RPMI7951 (cell line): ENCODE results near the gene CHRNA4. TPM values are rescaled to one million over a fixed set of nuclear protein-coding genes. Genes with fewer than 3 reads are reported as not detected.

Experiments used
- DNase-seq: peaks from one replicate; pipeline ENCODE4 v3.0.0-alpha.2; 2012; ENCODE audit warnings: low read depth
- total RNA-seq: library from RNA; depleted of rRNA; stranded (reverse); fragments of >200 nt; shearing (Covaris generic); gene quantifications from 2 replicates; pipeline ENCODE4 v1.2.3, GENCODE V29; 2014

The CHRNA4 gene
- total RNA-seq, 1 experiment from 2014 or later, result not detected

- DNase-seq, result no peak
These were observed 2.9 kb upstream of the CHRNA4 start for GRCh38 chr20:63363981-63364561.

DNA sequence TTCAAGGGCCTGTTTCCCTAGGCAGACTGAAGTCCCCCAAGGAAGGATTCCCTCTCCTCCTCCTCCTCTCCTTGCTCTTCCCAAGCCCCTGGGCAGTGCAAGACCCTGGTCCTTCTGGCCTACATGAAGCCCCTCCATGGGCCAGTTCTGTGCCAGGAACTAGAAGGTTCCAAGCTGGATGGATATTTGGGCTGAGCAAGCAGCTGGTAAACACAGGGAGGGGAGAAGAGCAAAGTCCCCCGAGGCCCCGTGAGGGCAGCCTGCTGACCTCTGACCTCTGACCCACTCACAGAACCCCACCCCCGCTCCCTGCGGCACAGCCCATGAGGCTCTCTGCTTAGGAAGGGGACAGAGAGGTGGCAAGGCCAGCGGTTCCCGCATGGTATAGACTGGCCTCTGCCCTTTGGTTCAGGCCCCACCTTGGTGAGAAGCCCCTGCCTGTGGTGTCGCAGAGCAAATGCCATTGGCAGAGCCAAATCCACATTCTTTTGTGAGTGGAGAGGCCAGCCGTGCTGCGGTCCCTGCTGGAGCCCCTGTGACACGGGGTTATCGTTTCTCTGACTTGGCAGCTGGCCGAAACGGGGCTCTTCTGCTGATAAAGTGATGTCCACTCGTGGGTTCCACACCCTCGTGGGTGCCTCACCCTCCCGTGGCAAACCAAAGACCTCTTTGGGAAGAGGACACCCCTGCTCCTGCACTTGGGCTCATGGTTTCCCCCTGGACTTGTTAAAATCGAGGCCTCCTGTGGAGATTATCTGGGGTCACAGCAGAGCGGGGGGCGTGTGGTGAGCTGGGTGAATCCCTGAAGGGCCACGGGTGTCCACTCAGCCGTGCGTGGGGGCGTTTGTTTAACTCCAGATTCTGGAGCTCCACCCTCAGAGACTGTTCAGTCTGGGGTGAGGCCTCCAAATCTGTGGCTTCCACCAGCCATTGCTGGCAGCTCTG lies 2.1 kb upstream of the CHRNA4 start:
- DNase-seq, result no peak

DNA sequence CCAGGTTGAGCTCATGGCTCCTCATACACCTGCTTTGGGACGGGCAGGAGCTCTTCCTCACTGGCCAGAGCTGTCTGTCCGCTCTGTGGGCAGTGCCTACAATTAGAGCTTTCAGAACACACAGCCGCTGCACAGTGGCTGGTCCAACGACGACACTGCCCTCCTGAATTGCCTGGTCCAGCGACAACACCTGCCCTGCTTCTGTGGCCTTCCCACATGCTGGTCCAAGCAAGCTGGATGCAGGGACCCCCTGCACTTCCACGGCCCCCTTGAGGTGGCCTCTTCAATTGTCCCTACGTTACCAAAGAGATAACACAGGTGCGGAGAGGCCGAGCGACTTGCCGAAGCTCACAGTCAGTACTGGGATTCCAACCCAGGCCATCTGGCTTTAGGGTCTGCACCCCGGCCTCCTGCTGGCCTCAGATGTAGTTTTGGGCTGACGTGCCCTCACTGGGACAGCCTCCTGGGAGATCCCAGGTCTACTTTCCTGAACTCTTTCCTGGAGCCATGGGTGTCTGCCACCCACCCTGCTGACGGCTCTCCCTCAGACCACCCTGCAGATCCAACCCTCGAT lies 1.4 kb upstream of the CHRNA4 start:
- no peak for DNase-seq

DNA sequence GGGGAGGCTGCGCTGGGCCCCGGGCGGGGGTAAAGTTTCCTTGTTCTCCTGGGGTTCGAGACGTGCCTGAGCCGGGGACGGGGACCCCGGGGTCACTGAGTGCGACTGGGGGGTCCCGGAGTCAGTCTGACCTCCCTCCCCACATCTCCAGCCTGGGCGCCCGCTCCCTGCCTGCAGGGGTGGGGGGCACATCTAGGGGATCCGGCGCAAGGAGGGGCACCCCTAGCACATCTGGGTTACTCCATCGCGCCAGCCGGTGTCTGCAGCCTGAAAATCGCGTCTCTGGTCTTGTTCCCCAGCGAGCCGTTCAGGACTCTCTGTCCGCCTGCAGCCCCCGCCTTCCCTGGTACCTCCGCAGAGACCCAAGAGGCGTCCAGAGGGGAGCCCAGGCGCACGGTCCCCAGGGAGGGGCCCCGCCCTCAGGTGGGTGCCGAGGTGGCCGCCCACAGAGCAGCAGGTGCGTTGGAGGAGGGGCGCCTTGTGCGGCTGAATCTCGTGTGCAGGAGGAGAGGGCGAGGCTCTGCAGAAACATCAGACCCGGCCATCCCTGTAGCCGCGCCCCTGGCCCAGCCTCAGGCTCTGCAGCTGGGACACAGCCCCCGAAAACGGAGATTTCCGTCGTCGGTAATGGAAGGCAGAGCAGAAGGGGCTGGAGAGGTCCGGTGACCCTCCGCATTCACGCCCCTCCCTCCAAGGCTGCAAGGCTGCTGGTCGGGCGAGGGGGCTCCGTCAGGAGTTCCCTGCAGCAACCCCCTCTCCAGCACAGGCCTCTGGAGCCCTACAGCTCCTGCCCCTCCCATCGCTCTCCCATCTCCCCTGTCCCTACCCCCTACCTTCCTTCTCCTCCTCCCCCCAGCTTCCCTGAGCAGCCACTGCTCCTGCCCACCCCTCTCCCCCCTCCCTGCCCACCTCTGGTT lies 628 bp upstream of the CHRNA4 start:
- no peak for DNase-seq

DNA sequence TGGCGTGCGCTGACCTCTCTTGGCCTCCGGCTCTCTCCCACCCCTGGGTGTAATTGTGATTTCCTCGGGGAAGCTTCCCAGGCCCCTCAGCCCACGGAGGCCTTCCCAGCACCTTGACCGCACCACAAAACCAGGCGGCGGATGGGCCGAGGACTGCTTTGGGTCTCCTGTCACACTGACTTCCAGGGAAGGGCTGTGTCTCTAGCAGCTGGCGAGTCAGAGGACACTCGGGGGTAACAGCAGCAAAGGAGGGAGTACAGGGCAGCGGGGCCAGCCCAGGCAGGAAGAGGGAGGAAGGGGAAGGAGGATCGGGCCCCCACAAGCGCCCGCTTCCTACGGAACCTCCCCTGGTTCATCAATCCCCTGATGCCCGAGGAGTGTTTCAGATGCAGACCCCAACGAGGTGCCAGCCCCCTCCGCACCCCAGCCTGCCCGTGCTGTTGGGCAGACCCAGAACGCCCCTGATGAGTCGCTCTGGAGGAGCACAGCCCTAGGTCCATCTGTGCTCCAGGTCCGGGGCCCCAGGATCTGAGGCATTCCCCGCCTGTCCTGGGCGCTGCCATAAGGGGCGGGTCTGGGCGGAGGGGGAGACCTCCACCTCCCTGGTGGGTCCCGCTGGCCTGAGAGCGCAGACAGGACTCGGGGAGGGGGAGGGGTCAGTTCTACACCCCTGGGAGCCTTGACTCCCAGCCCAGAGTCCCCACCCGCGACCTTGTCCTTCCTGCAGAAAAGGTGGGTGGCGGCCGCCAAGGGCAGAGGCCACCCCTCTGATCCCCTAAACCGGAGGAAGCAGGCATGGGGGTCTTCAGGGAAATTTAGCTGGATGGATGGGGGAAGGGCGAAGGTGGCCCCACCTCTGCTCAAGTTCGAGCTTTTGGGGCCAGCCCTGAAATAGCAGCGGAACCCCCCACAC lies 956 bp downstream of the CHRNA4 start:
- DNase-seq, result no peak

DNA sequence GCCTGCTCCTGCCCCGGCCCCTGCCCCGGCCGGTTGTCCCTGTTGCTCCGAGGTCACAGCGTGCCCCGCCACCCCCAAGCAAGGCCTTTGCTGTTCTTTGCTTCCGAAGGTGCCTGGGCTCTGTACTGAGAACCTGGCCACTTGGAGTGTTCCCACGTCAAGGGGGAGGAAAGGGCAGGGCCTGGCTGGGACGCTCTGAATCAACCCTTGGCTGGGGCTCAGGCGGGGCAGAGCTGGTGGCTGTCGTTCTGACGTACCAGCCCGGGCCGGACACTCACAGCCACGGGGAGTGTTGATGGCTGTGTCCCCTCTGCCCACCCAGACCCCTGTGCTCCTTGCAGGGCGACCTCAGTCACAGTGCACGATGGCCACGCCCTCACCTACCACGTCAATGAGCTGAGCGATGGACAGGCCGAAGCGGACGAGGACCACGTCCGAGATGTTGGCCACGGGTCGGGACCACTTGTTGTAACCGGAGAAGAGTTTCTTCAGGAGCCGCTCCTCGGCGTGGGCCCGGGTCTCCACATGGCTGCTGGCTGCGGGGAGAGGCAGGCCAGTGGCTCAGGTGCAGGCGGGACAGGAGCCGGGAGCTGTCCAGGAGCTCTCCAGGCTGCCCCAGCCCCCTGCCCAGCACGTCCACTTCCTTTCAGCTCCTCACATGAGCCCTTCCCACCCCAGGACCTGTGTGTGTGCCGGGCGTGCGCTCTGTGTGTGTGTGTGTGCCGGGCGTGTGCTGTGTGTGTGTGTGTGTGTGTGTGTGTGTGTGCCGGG lies 1.8 kb downstream of the CHRNA4 start:
- DNase-seq, result no peak

DNA sequence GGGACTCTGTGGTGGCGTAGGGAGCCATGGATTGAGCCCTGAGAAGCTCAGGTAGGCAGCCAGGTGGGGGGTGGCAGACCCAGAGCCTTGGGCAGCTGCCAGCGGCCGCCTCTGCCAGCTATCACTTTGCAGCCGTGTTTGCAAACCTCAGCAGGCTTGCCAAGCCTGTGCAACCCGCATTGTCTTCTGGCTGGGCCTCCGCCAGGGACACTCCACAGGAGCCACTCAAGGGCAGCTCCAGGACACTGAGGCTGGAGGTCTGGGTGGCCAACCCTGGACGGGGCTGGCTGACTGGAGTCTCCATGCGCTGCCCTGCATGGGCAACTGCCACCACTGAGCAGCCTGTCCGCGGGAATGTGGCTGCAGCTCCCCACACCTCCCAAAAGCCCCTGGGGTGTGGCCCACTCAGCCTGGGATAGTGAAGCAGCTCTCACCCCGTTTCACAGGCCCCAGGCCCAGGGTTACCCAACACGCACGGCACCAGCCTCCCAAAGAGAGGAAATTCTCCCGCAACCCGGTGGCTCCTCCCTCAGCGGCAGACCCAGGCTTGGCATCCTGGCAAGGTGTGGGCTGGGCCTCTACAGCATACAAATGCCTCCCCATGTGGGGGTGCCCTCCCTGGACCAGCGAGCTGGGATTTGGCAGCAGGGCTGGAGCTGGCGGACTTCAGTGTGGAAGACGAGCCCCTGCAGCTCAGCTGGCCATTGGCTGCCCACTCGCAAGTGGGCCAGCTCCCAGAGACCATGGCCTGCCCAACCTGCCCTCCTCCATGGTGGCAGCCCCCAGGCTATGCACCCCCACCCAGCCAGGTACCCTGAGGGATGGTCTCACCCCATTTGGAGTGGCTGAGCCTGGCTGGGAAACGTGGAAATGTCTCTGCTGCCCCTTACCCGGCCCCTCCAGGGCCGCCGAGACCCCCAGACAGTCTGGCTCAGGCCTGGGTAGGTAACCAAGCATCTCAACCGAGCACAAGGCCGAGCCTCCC lies 2.9 kb downstream of the CHRNA4 start:
- DNase-seq, result no peak

DNA sequence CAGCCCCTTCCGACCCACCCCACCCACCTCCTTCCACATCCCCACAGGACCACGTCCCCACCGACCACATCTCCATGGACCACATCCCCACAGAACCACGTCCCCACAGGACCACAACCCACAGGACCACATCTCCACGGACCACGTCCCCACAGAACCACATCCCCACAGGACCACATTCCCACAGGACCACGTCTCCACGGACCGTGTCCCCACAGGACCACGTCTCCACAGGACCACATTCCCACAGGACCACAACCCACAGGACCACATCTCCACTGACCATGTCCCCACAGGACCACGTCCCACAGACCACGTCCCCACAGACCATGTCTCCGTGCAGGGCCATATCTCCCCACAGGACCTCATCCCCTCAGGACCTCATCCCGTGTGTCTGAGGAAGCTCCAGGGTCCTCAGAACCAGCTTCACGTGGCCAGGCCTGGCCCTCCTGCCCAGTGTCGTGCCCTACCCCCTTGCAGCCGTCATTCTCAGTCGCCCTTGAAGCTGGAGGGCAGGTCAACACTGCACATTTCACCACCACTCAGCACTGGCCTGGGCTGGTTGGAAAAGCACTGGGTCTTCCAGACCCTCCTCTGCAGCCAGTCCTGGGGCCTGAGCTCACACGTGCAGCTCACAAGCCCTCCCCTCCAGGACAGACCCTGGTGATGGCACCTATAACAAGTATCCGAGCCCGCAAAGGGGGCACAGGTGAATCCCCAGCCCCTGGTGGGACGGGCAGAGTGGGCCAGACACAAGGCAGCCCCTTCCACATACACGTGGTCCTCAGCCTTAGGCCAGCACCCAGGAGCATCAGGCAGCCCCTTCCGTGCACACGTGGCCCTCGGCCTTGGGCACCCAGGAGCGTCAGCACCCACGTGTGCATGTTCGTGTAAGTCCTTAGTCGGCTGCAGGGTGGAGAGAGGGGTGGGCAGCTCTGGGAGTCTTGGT lies 3.9 kb downstream of the CHRNA4 start:
- no peak for DNase-seq

DNA sequence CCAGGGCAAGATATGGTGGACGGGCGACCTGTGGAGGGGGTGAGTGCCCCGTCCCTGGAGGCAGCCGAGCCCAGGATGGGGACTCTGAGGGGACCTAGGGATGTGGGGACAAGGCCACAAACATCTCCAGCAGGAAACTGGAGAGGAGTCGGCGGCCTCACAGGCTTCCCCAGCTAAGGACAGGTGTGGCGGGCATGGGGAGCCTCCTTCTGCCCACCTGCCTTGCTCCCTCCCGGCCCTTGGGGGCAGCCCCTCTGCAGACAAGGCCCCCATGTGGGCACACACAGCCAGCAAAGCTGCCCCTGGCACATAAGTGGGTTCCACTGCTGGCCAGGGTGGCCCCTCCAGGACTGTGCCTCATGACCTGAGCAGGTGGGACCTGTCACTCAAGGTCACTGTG lies 4.6 kb downstream of the CHRNA4 start:
- no peak for DNase-seq

DNA sequence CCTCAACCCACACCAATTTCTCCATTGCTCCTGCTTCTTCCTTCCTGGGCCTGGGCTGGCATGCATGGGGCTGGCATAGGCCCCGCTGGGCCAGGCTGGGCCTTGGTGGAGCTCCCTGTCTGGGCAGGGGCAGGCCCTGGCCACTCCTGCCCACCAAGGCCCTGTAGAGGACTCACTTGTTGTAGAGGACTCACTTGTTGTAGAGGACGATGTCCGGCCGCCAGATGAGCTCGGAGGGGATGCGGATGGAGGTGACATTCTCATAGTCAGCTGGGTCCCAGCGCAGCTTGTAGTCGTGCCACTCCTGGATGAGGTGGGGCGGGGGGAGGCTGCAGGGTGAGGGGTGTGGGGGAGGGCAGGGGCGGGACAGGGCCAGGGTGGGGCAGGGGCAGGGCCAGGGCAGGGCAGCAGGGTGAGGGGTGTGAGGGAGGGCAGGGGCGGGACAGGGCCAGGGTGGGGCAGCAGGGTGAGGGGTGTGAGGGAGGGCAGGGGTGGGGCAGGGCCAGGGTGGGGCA lies 5.3 kb downstream of the CHRNA4 start:
- no peak for DNase-seq

- DNase-seq, result no peak
These were observed 6.4 kb downstream of the CHRNA4 start for GRCh38 chr20:63354636-63355350.

- DNase-seq, result no peak
These were observed 8.3 kb downstream of the CHRNA4 start for GRCh38 chr20:63352811-63353221.

GRCh38 chr20:63351811-63352591 lies 9.1 kb downstream of the CHRNA4 start:
- no peak for DNase-seq

DNA sequence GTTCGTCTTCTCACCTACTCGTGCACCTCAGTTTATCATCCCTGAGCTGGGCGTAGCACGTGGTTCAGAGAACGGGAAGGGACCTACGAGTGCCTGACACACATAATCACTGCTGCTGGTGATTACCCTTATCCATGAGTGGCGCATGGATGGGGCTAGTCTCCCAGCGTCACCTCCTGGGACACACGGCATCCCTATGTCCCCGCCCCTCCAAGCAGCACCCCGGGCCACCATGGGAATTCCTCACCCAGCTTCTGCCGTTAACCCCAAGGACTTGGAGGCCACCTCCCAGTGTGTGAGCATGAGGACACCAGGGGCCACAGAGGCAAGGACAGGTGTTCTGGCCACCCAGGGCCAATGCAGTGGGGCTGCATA lies 9.8 kb downstream of the CHRNA4 start:
- no peak for DNase-seq

DNA sequence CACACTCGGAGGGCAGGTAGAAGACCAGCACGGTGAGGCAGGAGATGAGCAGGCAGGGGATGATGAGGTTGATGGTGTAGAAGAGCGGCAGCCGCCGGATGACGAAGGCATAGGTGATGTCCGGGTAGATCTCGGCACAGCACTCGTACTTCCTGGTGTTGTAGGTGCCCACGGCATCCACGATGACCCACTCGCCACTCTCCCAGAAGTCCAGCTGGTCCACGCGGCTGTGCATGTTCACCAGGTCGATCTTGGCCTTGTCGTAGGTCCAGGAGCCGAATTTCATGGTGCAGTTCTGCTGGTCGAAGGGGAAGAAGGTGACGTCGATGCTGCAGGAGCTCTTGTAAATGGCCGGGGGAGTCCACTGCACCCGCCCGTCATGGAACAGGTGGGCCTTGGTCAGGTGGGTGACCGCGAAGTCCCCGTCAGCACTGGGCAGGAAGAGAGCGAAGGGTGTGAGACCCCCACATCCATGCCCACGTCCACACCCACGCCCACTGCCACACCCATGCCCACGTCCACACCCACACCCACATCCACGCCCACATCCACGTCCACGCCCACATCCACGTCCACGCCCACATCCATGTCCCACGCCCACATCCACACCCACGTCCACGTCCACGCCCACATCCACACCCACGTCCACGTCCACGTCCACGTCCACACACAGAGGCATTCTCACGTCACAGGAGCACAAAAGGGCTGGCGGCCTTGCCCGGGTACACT lies 10.4 kb downstream of the CHRNA4 start:
- no peak for DNase-seq
